Measurements from ENCODE around the gene INPP5F. TPM values are rescaled to one million over a fixed set of nuclear protein-coding genes. Genes with fewer than 3 reads are reported as not detected.

The INPP5F gene
- total and polyA plus RNA-seq, 10 of the 15 experiments (the other 5 are each of a cell fraction or from before 2014, with no cell fraction given), result 6.0 to 49.3 (median 34.3) TPM

GRCh38 chr10:119737823-119738222, 12.0 kb downstream of the INPP5F start:
- intact Hi-C loops (cut with micrococcal nuclease; ENCODE audit: unreplicated experiment) (loop anchor here (5.0 kb wide), 1 partner anchor 36 kb away; no protein-coding TSS in a partner anchor), in situ Hi-C loops (cut with MboI) (no loop called here)
- Histone ChIP-seq H3K9ac (ENCODE audit: control insufficient read depth, insufficient read depth, low read length) (no peak overlapping the region), H3K4me1 (ENCODE audit: control insufficient read depth, insufficient read depth, low read length) (no peaks in the 10 kb centered on the region), H3K4me3 (no peak overlapping the region), H4K20me1 (ENCODE audit: control insufficient read depth, insufficient read depth) (no peaks in the 10 kb centered on the region), H3K27ac (ENCODE audit: control insufficient read depth, insufficient read depth) (no peak overlapping the region), H3K4me2 (ENCODE audit: control insufficient read depth, insufficient read depth) (no peak overlapping the region), H3K9me3 (replicated peaks; ENCODE audit: control insufficient read depth, insufficient read depth, low read length) (no peaks in the 10 kb centered on the region), H3K36me3 (ENCODE audit: control insufficient read depth in 2 of 2, insufficient read depth in 2 of 2, low read length in 1 of 2) (no peaks in the 10 kb centered on the region), H3K27me3 (replicated peaks in 1 of 2; ENCODE audit: control insufficient read depth in 2 of 2, insufficient read depth in 2 of 2, low read length in 1 of 2) (no peaks in the 10 kb centered on the region), H3K79me2 (ENCODE audit: control insufficient read depth, insufficient read depth, low read length) (no peaks in the 10 kb centered on the region), H2AFZ (ENCODE audit: control insufficient read depth, low read depth, low read length) (no peak overlapping the region)
- RAD21 ChIA-PET (ENCODE audit: unreplicated experiment), result interaction anchor here (0.7 to 3.1 kb wide), 12 partner anchors 9 to 122 kb away, joined by 3 to 27 read pairs (median 4); partner anchors contain the start of gene INPP5F
- TF ChIP-seq ATF7 (IDR thresholded peaks at IDR 0.05; ENCODE audit: low read depth) (no peak), MAX (IDR thresholded peaks at IDR 0.05; ENCODE audit: low read depth, low read length) (no peak), EED (IDR thresholded peaks at IDR 0.05; ENCODE audit: low read depth) (peak; percentile 20; the same call in 1 of the 2 replicates)
- SMC1A ChIA-PET (ENCODE audit: uncharacterized antibody, unreplicated experiment), result interaction anchor here (0.7 to 5.5 kb wide), 28 partner anchors 8 to 130 kb away, joined by 3 to 57 read pairs (median 4); partner anchors contain the start of gene INPP5F
- POLR2A ChIA-PET, result interaction anchor here (0.7 to 2.8 kb wide), 5 partner anchors 9 to 135 kb away, joined by 3 to 29 read pairs (median 4); partner anchors contain the start of genes INPP5F and MCMBP
- ATAC-seq (peak; percentile 39), FAIRE-seq (no peak), DNase-seq (ENCODE audit: low read depth, low spot score) (no peak)
- no TSS peak for BruUV-seq (replicated peaks)
- CTCF ChIA-PET, result interaction anchor here (0.7 to 7.5 kb wide), 13 partner anchors 11 to 159 kb away, joined by 3 to 47 read pairs (median 4); partner anchors contain the start of gene INPP5F
- 89% methylated on average over 1 of the region's 1 CpG for WGBS (ENCODE audit: insufficient coverage, insufficient replicate concordance, low lambda C conversion rate, missing lambda C conversion rate)

- Histone ChIP-seq H3K36me3 (ENCODE audit: control insufficient read depth in 2 of 2, insufficient read depth in 2 of 2, low read length in 1 of 2) (no peaks in the 10 kb centered on the region), H3K79me2 (ENCODE audit: control insufficient read depth, insufficient read depth, low read length) (no peaks in the 10 kb centered on the region), H3K4me3 (no peak overlapping the region), H3K9me3 (replicated peaks; ENCODE audit: control insufficient read depth, insufficient read depth, low read length) (no peaks in the 10 kb centered on the region), H3K27me3 (replicated peaks in 1 of 2; ENCODE audit: control insufficient read depth in 2 of 2, insufficient read depth in 2 of 2, low read length in 1 of 2) (no peaks in the 10 kb centered on the region), H2AFZ (ENCODE audit: control insufficient read depth, low read depth, low read length) (no peak overlapping the region), H3K4me1 (ENCODE audit: control insufficient read depth, insufficient read depth, low read length) (no peaks in the 10 kb centered on the region), H3K9ac (ENCODE audit: control insufficient read depth, insufficient read depth, low read length) (no peak overlapping the region), H3K4me2 (ENCODE audit: control insufficient read depth, insufficient read depth) (no peak overlapping the region), H4K20me1 (ENCODE audit: control insufficient read depth, insufficient read depth) (no peaks in the 10 kb centered on the region), H3K27ac (ENCODE audit: control insufficient read depth, insufficient read depth) (no peak overlapping the region)
- CTCF ChIA-PET, result interaction anchor here (0.6 to 5.0 kb wide), 6 partner anchors 9 to 275 kb away, joined by 3 to 35 read pairs (median 8); partner anchors contain the start of gene INPP5F
- ATAC-seq (peak; percentile 12; the same call in 1 of the 3 replicates), DNase-seq (ENCODE audit: low read depth, low spot score) (no peak), FAIRE-seq (no peak)
- intact Hi-C loops (cut with micrococcal nuclease; ENCODE audit: unreplicated experiment) (loop anchor here (5.0 kb wide), 1 partner anchor 37 kb away; no protein-coding TSS in a partner anchor), in situ Hi-C loops (cut with MboI) (no loop called here)
- BruUV-seq (replicated peaks), result no TSS peak
- TF ChIP-seq DPF2 (IDR thresholded peaks at IDR 0.05) (no peak), JUNB (IDR thresholded peaks at IDR 0.05) (peak; percentile 15; the same call in 1 of the 2 replicates)
- 50% methylated on average over 1 of the region's 1 CpG for WGBS (ENCODE audit: insufficient coverage, insufficient replicate concordance, low lambda C conversion rate, missing lambda C conversion rate)
- RAD21 ChIA-PET (ENCODE audit: unreplicated experiment), result interaction anchor here (0.9 to 3.1 kb wide), 4 partner anchors 10 to 52 kb away, joined by 3 to 27 read pairs (median 14); partner anchors contain the start of gene INPP5F
- SMC1A ChIA-PET (ENCODE audit: uncharacterized antibody, unreplicated experiment), result interaction anchor here (0.6 to 5.5 kb wide), 13 partner anchors 7 to 542 kb away, joined by 3 to 57 read pairs (median 5); partner anchors contain the start of gene INPP5F
- POLR2A ChIA-PET, result interaction anchor here (0.6 to 2.8 kb wide), 4 partner anchors 14 to 39 kb away, joined by 3 to 29 read pairs (median 4); partner anchors contain the start of gene INPP5F
These were observed 13.1 kb downstream of the INPP5F start for GRCh38 chr10:119738962-119739361.
